Measurements from ENCODE around the gene LARP4.

DNA sequence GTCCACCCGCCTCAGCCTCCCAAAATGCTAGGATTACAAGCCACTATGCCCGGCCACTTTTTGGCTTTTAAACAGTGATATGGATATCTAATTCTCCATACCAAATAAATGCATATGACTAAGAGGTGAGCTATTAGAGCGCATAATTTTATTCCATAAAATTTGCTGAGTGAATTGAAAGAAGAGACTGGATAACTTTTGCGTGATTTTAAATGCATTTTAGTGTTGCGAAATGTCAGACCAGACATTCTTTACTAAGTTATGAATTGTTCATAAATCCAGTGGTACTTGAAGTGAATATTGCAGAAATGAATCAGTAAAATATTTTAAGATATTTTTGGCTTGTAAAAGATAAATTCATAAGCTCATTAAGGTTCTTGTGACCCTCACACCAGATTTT is 53.2 kb downstream of the LARP4 start:
- TF ChIP-seq JUNB (IDR thresholded peaks at IDR 0.05; ENCODE audit: unreplicated experiment): no peak
- TF ChIP-seq, protein P1, sequence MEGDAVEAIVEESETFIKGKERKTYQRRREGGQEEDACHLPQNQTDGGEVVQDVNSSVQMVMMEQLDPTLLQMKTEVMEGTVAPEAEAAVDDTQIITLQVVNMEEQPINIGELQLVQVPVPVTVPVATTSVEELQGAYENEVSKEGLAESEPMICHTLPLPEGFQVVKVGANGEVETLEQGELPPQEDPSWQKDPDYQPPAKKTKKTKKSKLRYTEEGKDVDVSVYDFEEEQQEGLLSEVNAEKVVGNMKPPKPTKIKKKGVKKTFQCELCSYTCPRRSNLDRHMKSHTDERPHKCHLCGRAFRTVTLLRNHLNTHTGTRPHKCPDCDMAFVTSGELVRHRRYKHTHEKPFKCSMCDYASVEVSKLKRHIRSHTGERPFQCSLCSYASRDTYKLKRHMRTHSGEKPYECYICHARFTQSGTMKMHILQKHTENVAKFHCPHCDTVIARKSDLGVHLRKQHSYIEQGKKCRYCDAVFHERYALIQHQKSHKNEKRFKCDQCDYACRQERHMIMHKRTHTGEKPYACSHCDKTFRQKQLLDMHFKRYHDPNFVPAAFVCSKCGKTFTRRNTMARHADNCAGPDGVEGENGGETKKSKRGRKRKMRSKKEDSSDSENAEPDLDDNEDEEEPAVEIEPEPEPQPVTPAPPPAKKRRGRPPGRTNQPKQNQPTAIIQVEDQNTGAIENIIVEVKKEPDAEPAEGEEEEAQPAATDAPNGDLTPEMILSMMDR (conservative IDR thresholded peaks at IDR 0.05; ENCODE audit: low read depth in 2 of 2): no peak
- no peak for TF ChIP-seq POLR2AphosphoS5 (IDR thresholded peaks at IDR 0.05; ENCODE audit: low read depth)
- TF ChIP-seq EZH2 (IDR thresholded peaks at IDR 0.05; ENCODE audit: low read depth, unreplicated experiment): no peak
- TF ChIP-seq EZH2phosphoT487 (IDR thresholded peaks at IDR 0.05; ENCODE audit: unreplicated experiment): no peak
- TF ChIP-seq ZNF114 (CRISPR knock-in tag; IDR thresholded peaks at IDR 0.05): no peak
- TF ChIP-seq, protein P2, sequence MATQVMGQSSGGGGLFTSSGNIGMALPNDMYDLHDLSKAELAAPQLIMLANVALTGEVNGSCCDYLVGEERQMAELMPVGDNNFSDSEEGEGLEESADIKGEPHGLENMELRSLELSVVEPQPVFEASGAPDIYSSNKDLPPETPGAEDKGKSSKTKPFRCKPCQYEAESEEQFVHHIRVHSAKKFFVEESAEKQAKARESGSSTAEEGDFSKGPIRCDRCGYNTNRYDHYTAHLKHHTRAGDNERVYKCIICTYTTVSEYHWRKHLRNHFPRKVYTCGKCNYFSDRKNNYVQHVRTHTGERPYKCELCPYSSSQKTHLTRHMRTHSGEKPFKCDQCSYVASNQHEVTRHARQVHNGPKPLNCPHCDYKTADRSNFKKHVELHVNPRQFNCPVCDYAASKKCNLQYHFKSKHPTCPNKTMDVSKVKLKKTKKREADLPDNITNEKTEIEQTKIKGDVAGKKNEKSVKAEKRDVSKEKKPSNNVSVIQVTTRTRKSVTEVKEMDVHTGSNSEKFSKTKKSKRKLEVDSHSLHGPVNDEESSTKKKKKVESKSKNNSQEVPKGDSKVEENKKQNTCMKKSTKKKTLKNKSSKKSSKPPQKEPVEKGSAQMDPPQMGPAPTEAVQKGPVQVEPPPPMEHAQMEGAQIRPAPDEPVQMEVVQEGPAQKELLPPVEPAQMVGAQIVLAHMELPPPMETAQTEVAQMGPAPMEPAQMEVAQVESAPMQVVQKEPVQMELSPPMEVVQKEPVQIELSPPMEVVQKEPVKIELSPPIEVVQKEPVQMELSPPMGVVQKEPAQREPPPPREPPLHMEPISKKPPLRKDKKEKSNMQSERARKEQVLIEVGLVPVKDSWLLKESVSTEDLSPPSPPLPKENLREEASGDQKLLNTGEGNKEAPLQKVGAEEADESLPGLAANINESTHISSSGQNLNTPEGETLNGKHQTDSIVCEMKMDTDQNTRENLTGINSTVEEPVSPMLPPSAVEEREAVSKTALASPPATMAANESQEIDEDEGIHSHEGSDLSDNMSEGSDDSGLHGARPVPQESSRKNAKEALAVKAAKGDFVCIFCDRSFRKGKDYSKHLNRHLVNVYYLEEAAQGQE (IDR thresholded peaks at IDR 0.05; ENCODE audit: unreplicated experiment): no peak
- no peak for TF ChIP-seq STAT1 (IDR thresholded peaks at IDR 0.05; ENCODE audit: unreplicated experiment)
- TF ChIP-seq CREB1 (CRISPR knock-in tag; IDR thresholded peaks at IDR 0.05; ENCODE audit: low read depth): no peak
- TF ChIP-seq, protein P3, sequence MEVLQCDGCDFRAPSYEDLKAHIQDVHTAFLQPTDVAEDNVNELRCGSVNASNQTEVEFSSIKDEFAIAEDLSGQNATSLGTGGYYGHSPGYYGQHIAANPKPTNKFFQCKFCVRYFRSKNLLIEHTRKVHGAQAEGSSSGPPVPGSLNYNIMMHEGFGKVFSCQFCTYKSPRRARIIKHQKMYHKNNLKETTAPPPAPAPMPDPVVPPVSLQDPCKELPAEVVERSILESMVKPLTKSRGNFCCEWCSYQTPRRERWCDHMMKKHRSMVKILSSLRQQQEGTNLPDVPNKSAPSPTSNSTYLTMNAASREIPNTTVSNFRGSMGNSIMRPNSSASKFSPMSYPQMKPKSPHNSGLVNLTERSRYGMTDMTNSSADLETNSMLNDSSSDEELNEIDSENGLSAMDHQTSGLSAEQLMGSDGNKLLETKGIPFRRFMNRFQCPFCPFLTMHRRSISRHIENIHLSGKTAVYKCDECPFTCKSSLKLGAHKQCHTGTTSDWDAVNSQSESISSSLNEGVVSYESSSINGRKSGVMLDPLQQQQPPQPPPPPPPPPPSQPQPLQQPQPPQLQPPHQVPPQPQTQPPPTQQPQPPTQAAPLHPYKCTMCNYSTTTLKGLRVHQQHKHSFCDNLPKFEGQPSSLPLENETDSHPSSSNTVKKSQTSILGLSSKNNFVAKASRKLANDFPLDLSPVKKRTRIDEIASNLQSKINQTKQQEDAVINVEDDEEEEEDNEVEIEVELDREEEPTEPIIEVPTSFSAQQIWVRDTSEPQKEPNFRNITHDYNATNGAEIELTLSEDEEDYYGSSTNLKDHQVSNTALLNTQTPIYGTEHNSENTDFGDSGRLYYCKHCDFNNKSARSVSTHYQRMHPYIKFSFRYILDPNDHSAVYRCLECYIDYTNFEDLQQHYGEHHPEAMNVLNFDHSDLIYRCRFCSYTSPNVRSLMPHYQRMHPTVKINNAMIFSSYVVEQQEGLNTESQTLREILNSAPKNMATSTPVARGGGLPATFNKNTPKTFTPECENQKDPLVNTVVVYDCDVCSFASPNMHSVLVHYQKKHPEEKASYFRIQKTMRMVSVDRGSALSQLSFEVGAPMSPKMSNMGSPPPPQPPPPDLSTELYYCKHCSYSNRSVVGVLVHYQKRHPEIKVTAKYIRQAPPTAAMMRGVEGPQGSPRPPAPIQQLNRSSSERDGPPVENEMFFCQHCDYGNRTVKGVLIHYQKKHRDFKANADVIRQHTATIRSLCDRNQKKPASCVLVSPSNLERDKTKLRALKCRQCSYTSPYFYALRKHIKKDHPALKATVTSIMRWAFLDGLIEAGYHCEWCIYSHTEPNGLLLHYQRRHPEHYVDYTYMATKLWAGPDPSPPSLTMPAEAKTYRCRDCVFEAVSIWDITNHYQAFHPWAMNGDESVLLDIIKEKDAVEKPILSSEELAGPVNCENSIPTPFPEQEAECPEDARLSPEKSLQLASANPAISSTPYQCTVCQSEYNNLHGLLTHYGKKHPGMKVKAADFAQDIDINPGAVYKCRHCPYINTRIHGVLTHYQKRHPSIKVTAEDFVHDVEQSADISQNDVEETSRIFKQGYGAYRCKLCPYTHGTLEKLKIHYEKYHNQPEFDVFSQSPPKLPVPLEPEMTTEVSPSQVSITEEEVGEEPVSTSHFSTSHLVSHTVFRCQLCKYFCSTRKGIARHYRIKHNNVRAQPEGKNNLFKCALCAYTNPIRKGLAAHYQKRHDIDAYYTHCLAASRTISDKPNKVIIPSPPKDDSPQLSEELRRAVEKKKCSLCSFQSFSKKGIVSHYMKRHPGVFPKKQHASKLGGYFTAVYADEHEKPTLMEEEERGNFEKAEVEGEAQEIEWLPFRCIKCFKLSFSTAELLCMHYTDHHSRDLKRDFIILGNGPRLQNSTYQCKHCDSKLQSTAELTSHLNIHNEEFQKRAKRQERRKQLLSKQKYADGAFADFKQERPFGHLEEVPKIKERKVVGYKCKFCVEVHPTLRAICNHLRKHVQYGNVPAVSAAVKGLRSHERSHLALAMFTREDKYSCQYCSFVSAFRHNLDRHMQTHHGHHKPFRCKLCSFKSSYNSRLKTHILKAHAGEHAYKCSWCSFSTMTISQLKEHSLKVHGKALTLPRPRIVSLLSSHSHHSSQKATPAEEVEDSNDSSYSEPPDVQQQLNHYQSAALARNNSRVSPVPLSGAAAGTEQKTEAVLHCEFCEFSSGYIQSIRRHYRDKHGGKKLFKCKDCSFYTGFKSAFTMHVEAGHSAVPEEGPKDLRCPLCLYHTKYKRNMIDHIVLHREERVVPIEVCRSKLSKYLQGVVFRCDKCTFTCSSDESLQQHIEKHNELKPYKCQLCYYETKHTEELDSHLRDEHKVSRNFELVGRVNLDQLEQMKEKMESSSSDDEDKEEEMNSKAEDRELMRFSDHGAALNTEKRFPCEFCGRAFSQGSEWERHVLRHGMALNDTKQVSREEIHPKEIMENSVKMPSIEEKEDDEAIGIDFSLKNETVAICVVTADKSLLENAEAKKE (CRISPR knock-in tag; IDR thresholded peaks at IDR 0.05): no peak
- TF ChIP-seq, protein P4, sequence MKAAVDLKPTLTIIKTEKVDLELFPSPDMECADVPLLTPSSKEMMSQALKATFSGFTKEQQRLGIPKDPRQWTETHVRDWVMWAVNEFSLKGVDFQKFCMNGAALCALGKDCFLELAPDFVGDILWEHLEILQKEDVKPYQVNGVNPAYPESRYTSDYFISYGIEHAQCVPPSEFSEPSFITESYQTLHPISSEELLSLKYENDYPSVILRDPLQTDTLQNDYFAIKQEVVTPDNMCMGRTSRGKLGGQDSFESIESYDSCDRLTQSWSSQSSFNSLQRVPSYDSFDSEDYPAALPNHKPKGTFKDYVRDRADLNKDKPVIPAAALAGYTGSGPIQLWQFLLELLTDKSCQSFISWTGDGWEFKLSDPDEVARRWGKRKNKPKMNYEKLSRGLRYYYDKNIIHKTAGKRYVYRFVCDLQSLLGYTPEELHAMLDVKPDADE (IDR thresholded peaks at IDR 0.05): no peak
- TF ChIP-seq ZNF331 (CRISPR knock-in tag; IDR thresholded peaks at IDR 0.05; ENCODE audit: low read depth): no peak
